Neutrophil (primary cell): ENCODE results near the gene SETD9.

ENCODE experiments used
- H3K27ac ChIP-seq: fragments of 200-600 bp; sonication (generic); 2 replicates; pipeline ENCODE4 v1.5.1; 2016; ENCODE audit warnings: mild to moderate bottlenecking, moderate library complexity
- H3K27me3 ChIP-seq: fragments of 200-600 bp; sonication (generic); 2 replicates; pipeline ENCODE4 v1.6.0; 2016; ENCODE audit warnings: mild to moderate bottlenecking
- H3K36me3 ChIP-seq: fragments of 200-600 bp; sonication (generic); 2 replicates; pipeline ENCODE4 v1.5.1; 2017
- H3K4me1 ChIP-seq, 2 experiments: fragments of 200-600 bp in 1 of 2; sonication (generic) in 1 of 2; 1 replicate in 1 of 2; 2 replicates in 1 of 2; pipeline versions ENCODE4 v1.5.1 to v1.6.1; 2013 to 2016; ENCODE audit warnings: low read depth in 1 of 2, low read length in 1 of 2, mild to moderate bottlenecking in 1 of 2, moderate library complexity in 1 of 2; ENCODE audit not compliant: control insufficient read depth in 1 of 2, insufficient read depth in 1 of 2
- H3K4me3 ChIP-seq, 2 experiments: fragments of 200-600 bp in 1 of 2; sonication (generic) in 1 of 2; 1 replicate in 1 of 2; 2 replicates in 1 of 2; pipeline ENCODE4 v1.5.1; 2013 to 2016; ENCODE audit warnings: low read depth in 1 of 2, low read length in 1 of 2, mild to moderate bottlenecking in 1 of 2, moderate library complexity in 1 of 2
- H3K9me3 ChIP-seq: fragments of 200-600 bp; sonication (generic); 2 replicates; pipeline ENCODE4 v1.5.1; 2016
- CTCF ChIP-seq: fragments of 200-600 bp; sonication (generic); IDR thresholded peaks from 2 replicates; pipeline ENCODE4 v1.5.1; 2016; ENCODE audit warnings: antibody characterized with exemption

The SETD9 gene

DNA sequence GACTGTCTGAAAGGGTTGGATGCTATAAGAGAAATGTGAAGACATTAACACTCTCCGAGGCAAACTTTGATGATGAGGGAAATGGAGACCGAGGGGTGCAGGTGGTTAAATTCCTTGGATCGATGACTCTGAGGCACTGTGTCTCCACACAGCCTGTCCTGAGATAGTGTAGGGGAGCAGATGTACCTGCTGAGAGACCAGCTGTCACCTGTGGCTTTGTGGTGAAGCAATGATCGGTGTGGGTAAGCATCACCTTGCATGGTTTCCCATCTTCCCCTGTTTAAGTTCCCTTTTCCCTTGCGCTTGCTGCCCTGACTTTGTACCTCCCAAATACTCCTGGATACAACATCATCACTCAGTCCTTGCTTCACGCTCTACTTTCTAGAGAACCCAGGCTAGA, 52.4 kb downstream of the SETD9 start:
- peaks cover 61% of the 10 kb centered on the region for H3K27me3 ChIP-seq
- H3K4me3 ChIP-seq, result no peak overlapping the region
- H3K9me3 ChIP-seq, result no peaks in the 10 kb centered on the region
- H3K4me1 ChIP-seq, result no peaks in the 10 kb centered on the region
- no peak overlapping the region for H3K27ac ChIP-seq
- no peaks in the 10 kb centered on the region for H3K36me3 ChIP-seq
- no peak for TF ChIP-seq CTCF

GRCh38 chr5:56962286-56962685, 52.9 kb downstream of the SETD9 start:
- peaks cover 56% of the 10 kb centered on the region for H3K27me3 ChIP-seq
- H3K27ac ChIP-seq, result no peak overlapping the region
- no peaks in the 10 kb centered on the region for H3K9me3 ChIP-seq
- H3K36me3 ChIP-seq, result no peaks in the 10 kb centered on the region
- H3K4me1 ChIP-seq, result no peaks in the 10 kb centered on the region
- no peak for TF ChIP-seq CTCF
- no peak overlapping the region for H3K4me3 ChIP-seq

DNA sequence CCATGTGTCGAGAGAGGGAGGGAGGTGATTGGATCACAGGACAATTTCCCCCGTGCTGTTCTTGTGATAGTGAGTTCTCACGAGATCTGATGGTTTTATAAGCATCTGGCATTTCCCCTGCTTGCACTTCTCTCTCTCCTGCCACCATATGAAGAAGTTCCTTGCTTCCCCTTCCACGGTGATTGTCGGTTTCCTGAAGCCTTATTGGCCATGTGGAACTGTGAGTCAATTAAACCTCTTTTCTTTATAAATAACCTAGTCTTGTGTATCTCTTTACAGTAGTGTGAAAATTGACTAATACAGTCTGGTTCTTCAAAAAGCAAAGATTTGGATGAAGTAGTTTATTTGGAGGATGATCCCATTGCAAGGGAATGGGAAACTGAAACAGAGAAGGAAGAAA, 53.9 kb downstream of the SETD9 start:
- H3K27ac ChIP-seq, result no peak overlapping the region
- no peaks in the 10 kb centered on the region for H3K9me3 ChIP-seq
- H3K27me3 ChIP-seq, result peaks cover 48% of the 10 kb centered on the region
- no peak overlapping the region for H3K4me3 ChIP-seq
- no peaks in the 10 kb centered on the region for H3K4me1 ChIP-seq
- TF ChIP-seq CTCF, result no peak
- H3K36me3 ChIP-seq, result no peaks in the 10 kb centered on the region

- Histone ChIP-seq H3K9me3 (no peaks in the 10 kb centered on the region), H3K4me3 (no peak overlapping the region), H3K36me3 (no peaks in the 10 kb centered on the region), H3K27ac (no peak overlapping the region), H3K27me3 (peaks cover 40% of the 10 kb centered on the region), H3K4me1 (no peaks in the 10 kb centered on the region)
- TF ChIP-seq CTCF, result no peak
Measured at GRCh38 chr5:56964173-56964572, 54.8 kb downstream of the SETD9 start.
